Esophagus (tissue), 2 donors: ENCODE results near the gene SLIT3. TPM values are rescaled to one million over a fixed set of nuclear protein-coding genes. Genes with fewer than 3 reads are reported as not detected.

Experiments used
- H3K27ac ChIP-seq, 2 donors: one replicate each; pipeline ENCODE4 v1.5.1; 2013; ENCODE audit warnings: low read depth in 2 of 2, mild to moderate bottlenecking in 2 of 2, inconsistent platforms in 1 of 2, low read length in 1 of 2, moderate library complexity in 1 of 2
- H3K27me3 ChIP-seq, 2 donors: one replicate each; pipeline ENCODE4 v1.6.1; 2013; ENCODE audit warnings: low read length in 2 of 2, control low read depth in 1 of 2, mild to moderate bottlenecking in 1 of 2; ENCODE audit not compliant: insufficient read depth in 2 of 2, control insufficient read depth in 1 of 2
- H3K36me3 ChIP-seq, 2 donors: one replicate each; pipeline ENCODE4 v1.6.1; 2013; ENCODE audit warnings: low read length in 1 of 2; ENCODE audit not compliant: control insufficient read depth in 2 of 2, insufficient read depth in 2 of 2
- H3K4me1 ChIP-seq, 2 donors: one replicate each; pipeline ENCODE4 v1.6.1; 2013; ENCODE audit warnings: low read length in 1 of 2; ENCODE audit not compliant: control insufficient read depth in 2 of 2, insufficient read depth in 2 of 2
- H3K4me3 ChIP-seq, 2 donors: one replicate each; pipeline ENCODE4 v1.5.1; 2013; ENCODE audit warnings: low read length in 2 of 2, mild to moderate bottlenecking in 2 of 2, low read depth in 1 of 2, moderate library complexity in 1 of 2
- H3K9me3 ChIP-seq, 2 donors: one replicate each; pipeline ENCODE4 v1.6.1; 2013; ENCODE audit warnings: mild to moderate bottlenecking in 2 of 2, low read depth in 1 of 2, low read length in 1 of 2, moderate library complexity in 1 of 2; ENCODE audit not compliant: control insufficient read depth in 2 of 2, insufficient read depth in 1 of 2
- WGBS, 2 donors: extraction: QIAGEN DNeasy Blood & Tissue Kit; methylation state at CpG; one replicate each; pipeline ENCODE4 v1.1.7; 2013; 5-methylcytosine and 5-hydroxymethylcytosine counted together
- polyA plus RNA-seq, 2 donors: library from polyadenylated mRNA; stranded (reverse); fragments of 200-250 nt; gene quantifications; one replicate each; pipeline ENCODE4 v1.2.3, GENCODE V29; 2013
- donor health status: healthy with polysubstance abuse.
- donor health status: Bipolar disorder and iron deficiency.

SLIT3 gene
- polyA plus RNA-seq, 2 donors: 0.53 to 2.0 TPM

GRCh38 chr5:168892618-168893186 is 408.2 kb downstream of the SLIT3 start:
- Histone ChIP-seq H3K27me3 (no peaks in the 10 kb centered on the region), H3K4me1 (no peaks in the 10 kb centered on the region), H3K36me3 (no peaks in the 10 kb centered on the region), H3K9me3 (no peaks in the 10 kb centered on the region), H3K27ac (no peak overlapping the region), H3K4me3 (no peak overlapping the region)
- WGBS, 2 donors: 79 to 83% methylated on average over 5 of the region's 5 CpGs

GRCh38 chr5:168890816-168891812 is 409.8 kb downstream of the SLIT3 start:
- H3K4me1 ChIP-seq: no peaks in the 10 kb centered on the region
- H3K9me3 ChIP-seq: no peaks in the 10 kb centered on the region
- no peaks in the 10 kb centered on the region for H3K27me3 ChIP-seq
- no peaks in the 10 kb centered on the region for H3K36me3 ChIP-seq
- 76 to 83% methylated on average over 6 of the region's 6 CpGs for WGBS, 2 donors
- no peak overlapping the region for H3K27ac ChIP-seq
- H3K4me3 ChIP-seq: no peak overlapping the region

GRCh38 chr5:168889039-168889438 is 411.9 kb downstream of the SLIT3 start:
- H3K4me3 ChIP-seq: no peak overlapping the region
- H3K27me3 ChIP-seq: no peaks in the 10 kb centered on the region
- H3K36me3 ChIP-seq: no peaks in the 10 kb centered on the region
- no peaks in the 10 kb centered on the region for H3K9me3 ChIP-seq
- WGBS, 2 donors: 95 to 100% methylated on average over 1 of the region's 1 CpG
- no peaks in the 10 kb centered on the region for H3K4me1 ChIP-seq
- no peak overlapping the region for H3K27ac ChIP-seq

- 75 to 81% methylated on average over 3 of the region's 3 CpGs for WGBS, 2 donors
- no peaks in the 10 kb centered on the region for H3K27me3 ChIP-seq
These were observed 413.0 kb downstream of the SLIT3 start for GRCh38 chr5:168887931-168888330.

GRCh38 chr5:168886157-168886556 is 414.8 kb downstream of the SLIT3 start:
- no peaks in the 10 kb centered on the region for H3K36me3 ChIP-seq
- 70 to 72% methylated on average over 9 of the region's 9 CpGs for WGBS, 2 donors
- no peaks in the 10 kb centered on the region for H3K4me1 ChIP-seq
- no peak overlapping the region for H3K27ac ChIP-seq
- H3K27me3 ChIP-seq: no peaks in the 10 kb centered on the region
- no peaks in the 10 kb centered on the region for H3K9me3 ChIP-seq
- H3K4me3 ChIP-seq: no peak overlapping the region

More at GRCh38 chr5:168887931-168888330, 413.0 kb downstream of the SLIT3 start:
- Histone ChIP-seq H3K9me3 (no peaks in the 10 kb centered on the region), H3K4me3 (no peak overlapping the region), H3K4me1 (no peaks in the 10 kb centered on the region), H3K36me3 (no peaks in the 10 kb centered on the region), H3K27ac (no peak overlapping the region)

GRCh38 chr5:168885324-168886120 is 415.4 kb downstream of the SLIT3 start:
- Histone ChIP-seq H3K27ac (no peak overlapping the region), H3K36me3 (no peaks in the 10 kb centered on the region), H3K9me3 (no peaks in the 10 kb centered on the region), H3K27me3 (no peaks in the 10 kb centered on the region), H3K4me3 (no peak overlapping the region), H3K4me1 (no peaks in the 10 kb centered on the region)
- 71 to 73% methylated on average over 14 of the region's 14 CpGs for WGBS, 2 donors

- Histone ChIP-seq H3K4me3 (no peak overlapping the region), H3K27ac (no peak overlapping the region), H3K9me3 (no peaks in the 10 kb centered on the region), H3K27me3 (no peaks in the 10 kb centered on the region), H3K4me1 (no peaks in the 10 kb centered on the region), H3K36me3 (no peaks in the 10 kb centered on the region)
- 73 to 77% methylated on average over 8 of the region's 8 CpGs for WGBS, 2 donors
These were observed 416.9 kb downstream of the SLIT3 start for GRCh38 chr5:168883991-168884390.

GRCh38 chr5:168883281-168883741 is 417.6 kb downstream of the SLIT3 start:
- WGBS, 2 donors: 77 to 80% methylated on average over 16 of the region's 16 CpGs
- Histone ChIP-seq H3K4me1 (no peaks in the 10 kb centered on the region), H3K36me3 (no peaks in the 10 kb centered on the region), H3K27ac (no peak overlapping the region), H3K4me3 (no peak overlapping the region), H3K27me3 (no peaks in the 10 kb centered on the region), H3K9me3 (no peaks in the 10 kb centered on the region)

GRCh38 chr5:168882283-168882682 is 418.7 kb downstream of the SLIT3 start:
- Histone ChIP-seq H3K9me3 (no peaks in the 10 kb centered on the region), H3K27me3 (no peaks in the 10 kb centered on the region), H3K4me1 (peaks cover 0 to 2% of the 10 kb centered on the region in 2 donors), H3K4me3 (no peak overlapping the region), H3K27ac (no peak overlapping the region), H3K36me3 (no peaks in the 10 kb centered on the region)
- 86 to 87% methylated on average over 12 of the region's 12 CpGs for WGBS, 2 donors
